Chondrocyte (in vitro differentiated cells): ENCODE results near the gene DDI2. TPM values are rescaled to one million over a fixed set of nuclear protein-coding genes. Genes with fewer than 3 reads are reported as not detected.

Source experiments
- DNase-seq: peaks from one replicate; pipeline ENCODE4 v3.0.0; 2021; ENCODE audit warnings: mixed read lengths, low spot score
- H3K27ac Mint-ChIP-seq: one replicate; pipeline ENCODE4 v1.8.0; 2021; ENCODE audit warnings: mild to moderate bottlenecking, moderate library complexity, mixed read lengths; ENCODE audit not compliant: unreplicated experiment
- H3K27me3 Mint-ChIP-seq: 2 replicates; pipeline ENCODE4 v1.8.0; 2021; ENCODE audit warnings: low read depth, mixed read lengths
- H3K36me3 Mint-ChIP-seq: 2 replicates; pipeline ENCODE4 v1.8.0; 2021; ENCODE audit warnings: low read depth, mixed read lengths
- H3K4me1 Mint-ChIP-seq: 2 replicates; pipeline ENCODE4 v1.8.0; 2021; ENCODE audit warnings: low read depth, mild to moderate bottlenecking, mixed read lengths
- H3K4me3 Mint-ChIP-seq: one replicate; pipeline ENCODE4 v1.8.0; 2021; ENCODE audit warnings: mild to moderate bottlenecking, moderate library complexity, mixed read lengths; ENCODE audit not compliant: unreplicated experiment
- H3K9me3 Mint-ChIP-seq: 2 replicates; pipeline ENCODE4 v1.8.0; 2021; ENCODE audit warnings: low read depth, mixed read lengths
- CTCF ChIP-seq: fragments of 200-600 bp; sonication (generic); IDR thresholded peaks from 2 replicates; pipeline ENCODE4 v1.5.0; 2021; ENCODE audit warnings: antibody characterized with exemption, mild to moderate bottlenecking, moderate library complexity
- total RNA-seq: library from RNA; stranded (reverse); gene quantifications from 3 replicates; pipeline ENCODE4 v1.2.1, GENCODE V29; 2021

The DDI2 gene
- total RNA-seq, 1 donor from 2014 or later, result 20.0 TPM

- Mint-ChIP-seq H3K27ac (no peak overlapping the region), H3K9me3 (no peaks in the 10 kb centered on the region)
These were observed 89.5 kb downstream of the DDI2 start for GRCh38 chr1:15706751-15707150.

DNA sequence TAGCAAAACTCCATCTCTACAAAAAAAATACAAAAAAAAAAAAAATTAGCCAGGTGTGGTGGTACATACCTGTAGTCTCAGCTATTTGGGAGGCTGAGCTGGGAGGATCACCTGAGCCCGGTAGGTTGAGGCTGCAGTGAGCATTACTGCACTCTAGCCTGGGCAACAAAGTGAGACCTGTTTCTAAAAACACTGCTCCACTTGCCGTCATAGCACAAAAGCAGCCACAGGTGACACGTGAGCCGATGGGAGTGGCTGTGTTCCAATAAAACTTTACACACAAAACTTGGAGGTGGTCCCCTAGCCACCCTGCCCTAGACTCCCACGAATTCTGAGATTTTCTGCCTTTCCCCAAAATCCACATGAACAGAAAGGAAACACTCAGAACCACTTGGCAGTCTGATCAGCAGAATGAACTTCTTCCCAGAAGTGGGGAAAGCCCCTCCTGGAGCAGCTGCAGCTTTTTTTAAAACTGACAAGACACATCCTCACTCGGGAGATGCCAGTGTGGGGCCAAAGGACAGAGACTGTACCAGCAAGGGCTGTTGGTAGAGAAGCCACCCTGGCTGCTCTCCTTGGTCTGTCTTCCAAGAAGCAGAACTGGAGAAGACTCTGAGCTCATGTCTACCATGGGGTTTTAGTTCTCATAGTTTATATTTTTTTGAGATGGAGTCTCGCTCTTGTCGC is 90.1 kb downstream of the DDI2 start:
- TF ChIP-seq CTCF, result no peak
- Mint-ChIP-seq H3K36me3 (peaks cover 4% of the 10 kb centered on the region), H3K27ac (no peak overlapping the region), H3K27me3 (no peaks in the 10 kb centered on the region), H3K4me3 (no peak overlapping the region), H3K4me1 (peaks cover 30% of the 10 kb centered on the region), H3K9me3 (no peaks in the 10 kb centered on the region)
- no peak for DNase-seq

More at GRCh38 chr1:15706751-15707150, 89.5 kb downstream of the DDI2 start:
- no peak for DNase-seq
- peaks cover 4% of the 10 kb centered on the region for H3K36me3 Mint-ChIP-seq
- no peaks in the 10 kb centered on the region for H3K27me3 Mint-ChIP-seq
- peaks cover 34% of the 10 kb centered on the region for H3K4me1 Mint-ChIP-seq
- TF ChIP-seq CTCF, result no peak
- no peak overlapping the region for H3K4me3 Mint-ChIP-seq

- Mint-ChIP-seq H3K27ac (no peak overlapping the region), H3K9me3 (no peaks in the 10 kb centered on the region), H3K4me3 (no peak overlapping the region), H3K4me1 (peaks cover 24% of the 10 kb centered on the region), H3K36me3 (peaks cover 4% of the 10 kb centered on the region), H3K27me3 (no peaks in the 10 kb centered on the region)
- no peak for DNase-seq
- no peak for TF ChIP-seq CTCF
These were observed 91.4 kb downstream of the DDI2 start for GRCh38 chr1:15708486-15709137.

DNA sequence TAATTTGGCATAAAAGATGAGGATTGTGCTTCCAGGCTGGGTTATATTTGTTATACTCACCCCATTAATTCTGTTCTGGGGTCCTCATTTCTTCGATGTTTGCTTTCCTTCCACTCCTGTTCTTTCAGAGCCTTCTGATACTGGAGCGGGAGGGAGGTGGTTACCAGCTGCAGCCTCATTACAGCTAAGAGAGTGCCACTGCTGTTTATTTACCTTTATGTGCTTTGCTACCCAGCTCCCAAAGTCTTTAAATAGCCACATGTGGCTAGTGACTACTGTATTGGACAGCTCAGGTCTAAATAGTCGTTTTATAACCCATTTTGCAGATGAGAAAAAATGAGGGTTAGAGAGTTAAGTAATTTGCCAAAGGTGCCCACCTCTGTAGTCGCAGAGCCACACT is 92.0 kb downstream of the DDI2 start:
- peaks cover 21% of the 10 kb centered on the region for H3K4me1 Mint-ChIP-seq
- no peak overlapping the region for H3K4me3 Mint-ChIP-seq
- peaks cover 4% of the 10 kb centered on the region for H3K36me3 Mint-ChIP-seq
- no peak for TF ChIP-seq CTCF
- no peaks in the 10 kb centered on the region for H3K9me3 Mint-ChIP-seq
- no peaks in the 10 kb centered on the region for H3K27me3 Mint-ChIP-seq
- no peak overlapping the region for H3K27ac Mint-ChIP-seq
- DNase-seq, result no peak

DNA sequence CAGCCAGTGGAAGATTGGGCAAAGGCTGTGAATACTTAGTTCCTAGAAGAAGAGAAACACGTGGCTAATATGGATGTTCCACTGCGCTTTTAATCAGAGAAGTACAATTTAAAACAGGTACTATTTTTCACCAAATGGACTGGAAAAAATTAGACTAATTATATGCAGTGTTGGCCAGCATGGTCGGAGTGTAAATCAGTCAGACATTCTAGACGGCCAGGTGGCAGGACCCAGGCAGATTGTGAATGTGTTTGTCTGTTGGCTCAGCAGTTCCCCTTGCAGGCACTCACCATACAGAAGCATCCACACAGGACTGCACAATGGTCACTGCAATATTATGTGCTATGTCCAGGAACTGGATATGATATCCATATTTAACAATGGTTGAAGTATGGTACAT is 94.9 kb downstream of the DDI2 start:
- no peak for TF ChIP-seq CTCF
- no peak for DNase-seq
- no peaks in the 10 kb centered on the region for H3K9me3 Mint-ChIP-seq
- peaks cover 16% of the 10 kb centered on the region for H3K4me1 Mint-ChIP-seq
- no peaks in the 10 kb centered on the region for H3K27me3 Mint-ChIP-seq
- no peak overlapping the region for H3K27ac Mint-ChIP-seq
- no peaks in the 10 kb centered on the region for H3K36me3 Mint-ChIP-seq
- H3K4me3 Mint-ChIP-seq, result no peak overlapping the region
